SK-N-SH treated with all-trans-retinoic acid at 6 μM for 48 hours (cell line): ENCODE measurements around the gene DNAH11.

ENCODE experiments used
- ATAC-seq: fragments of 200-7000 bp; cut with Tn5 transposase; 3 replicates; pipeline ENCODE4 v1.9.1; 2020; ENCODE audit warnings: mild to moderate bottlenecking, moderate library complexity
- ARNTL ChIP-seq: fragments of 450-650 bp; formaldehyde crosslinking; IDR thresholded peaks from 2 replicates; pipeline ENCODE4 v1.5.0; 2020; ENCODE audit warnings: low read depth, mild to moderate bottlenecking, moderate library complexity, borderline replicate concordance
- BACH2 ChIP-seq: fragments of 250-450 bp; sonication (Bioruptor Pico); IDR thresholded peaks from 2 replicates; pipeline ENCODE4 v1.9.0; 2021; ENCODE audit warnings: mild to moderate bottlenecking, borderline replicate concordance
- CREB5 ChIP-seq: fragments of 250-450 bp; sonication (Bioruptor Pico); IDR thresholded peaks from 2 replicates; pipeline ENCODE4 v1.5.1; 2020; ENCODE audit warnings: low read depth, mild to moderate bottlenecking, moderate library complexity
- CSDC2 ChIP-seq: fragments of 250-450 bp; sonication (Bioruptor Pico); IDR thresholded peaks from 2 replicates; pipeline ENCODE4 v1.5.0; 2020; ENCODE audit warnings: mild to moderate bottlenecking, moderate library complexity
- CSRNP3 ChIP-seq: fragments of 250-450 bp; sonication (Bioruptor Pico); IDR thresholded peaks from 2 replicates; pipeline ENCODE4 v1.5.1; 2021; ENCODE audit warnings: mild to moderate bottlenecking, moderate library complexity
- ESRRG ChIP-seq: fragments of 250-450 bp; sonication (Bioruptor Pico); IDR thresholded peaks from 2 replicates; pipeline ENCODE4 v1.6.1; 2021; ENCODE audit warnings: mild to moderate bottlenecking
- GLIS3 ChIP-seq: fragments of 250-450 bp; sonication (Bioruptor Pico); IDR thresholded peaks from 2 replicates; pipeline ENCODE4 v1.5.0; 2020; ENCODE audit warnings: mild to moderate bottlenecking, moderate library complexity
- ISL1 ChIP-seq: fragments of 250-450 bp; sonication (Bioruptor Pico); IDR thresholded peaks from 2 replicates; pipeline ENCODE4 v2.1.2; 2022; ENCODE audit warnings: mild to moderate bottlenecking, moderate library complexity
- OSR1 ChIP-seq: fragments of 250-450 bp; sonication (Bioruptor Pico); IDR thresholded peaks from 2 replicates; pipeline ENCODE4 v1.8.0; 2022; ENCODE audit warnings: moderate library complexity, mild to moderate bottlenecking, inconsistent platforms
- PATZ1 ChIP-seq: fragments of 250-450 bp; sonication (Bioruptor Pico); IDR thresholded peaks from 2 replicates; pipeline ENCODE4 v1.8.0; 2020; ENCODE audit warnings: mild to moderate bottlenecking, moderate library complexity, borderline replicate concordance
- POU6F1 ChIP-seq: fragments of 250-450 bp; sonication (Bioruptor Pico); IDR thresholded peaks from 2 replicates; pipeline ENCODE4 v1.8.0; 2021; ENCODE audit warnings: low read depth, mild to moderate bottlenecking, moderate library complexity, borderline replicate concordance
- PPARA ChIP-seq: fragments of 250-450 bp; sonication (Bioruptor Pico); IDR thresholded peaks from 2 replicates; pipeline ENCODE4 v1.5.0; 2020; ENCODE audit warnings: mild to moderate bottlenecking, borderline replicate concordance
- RARB ChIP-seq: fragments of 250-450 bp; sonication (Bioruptor Pico); IDR thresholded peaks from 2 replicates; pipeline ENCODE4 v1.8.0; 2021; ENCODE audit warnings: mild to moderate bottlenecking, moderate library complexity
- SNAI2 ChIP-seq: fragments of 250-450 bp; sonication (Bioruptor Pico); IDR thresholded peaks from 2 replicates; pipeline ENCODE4 v1.5.0; 2020; ENCODE audit warnings: mild to moderate bottlenecking, moderate library complexity
- TOX ChIP-seq: fragments of 250-450 bp; sonication (Bioruptor Pico); IDR thresholded peaks from 2 replicates; pipeline ENCODE4 v1.8.0; 2021; ENCODE audit warnings: mild to moderate bottlenecking, moderate library complexity, borderline replicate concordance
- TSHZ2 ChIP-seq: fragments of 250-450 bp; sonication (Bioruptor Pico); IDR thresholded peaks from 2 replicates; pipeline ENCODE4 v1.5.0; 2020; ENCODE audit warnings: mild to moderate bottlenecking, moderate library complexity
- ZC3H10 ChIP-seq: fragments of 250-450 bp; sonication (Bioruptor Pico); IDR thresholded peaks from 2 replicates; pipeline ENCODE4 v1.5.1; 2021; ENCODE audit warnings: mild to moderate bottlenecking, moderate library complexity
- ZFP3 ChIP-seq: fragments of 250-450 bp; sonication (Bioruptor Pico); IDR thresholded peaks from 2 replicates; pipeline ENCODE4 v1.5.0; 2020; ENCODE audit warnings: mild to moderate bottlenecking, moderate library complexity
- ZFP30 ChIP-seq: fragments of 450-650 bp; formaldehyde crosslinking; IDR thresholded peaks from 2 replicates; pipeline ENCODE4 v1.5.0; 2022; ENCODE audit warnings: mild to moderate bottlenecking, moderate library complexity
- ZNF565 ChIP-seq: fragments of 450-650 bp; formaldehyde crosslinking; conservative IDR thresholded peaks from 2 replicates; pipeline ENCODE4 v1.5.0; 2020; ENCODE audit warnings: low read depth, mild to moderate bottlenecking, moderate library complexity
- ZNF70 ChIP-seq: fragments of 450-650 bp; formaldehyde crosslinking; IDR thresholded peaks from 2 replicates; pipeline ENCODE4 v1.5.0; 2020; ENCODE audit warnings: mild to moderate bottlenecking, moderate library complexity
- ZNF8 ChIP-seq: fragments of 450-650 bp; formaldehyde crosslinking; IDR thresholded peaks from 2 replicates; pipeline ENCODE4 v1.5.0; 2020; ENCODE audit warnings: mild to moderate bottlenecking, moderate library complexity

Gene DNAH11

GRCh38 chr7:21542891-21543527 is at the start of gene DNAH11:
Gene DNAH11, plus strand, starts transcription at chr7:21543039. Its CDS starts 207 bp downstream, at chr7:21543246.
- TF ChIP-seq ZNF565 (CRISPR knock-in tag) = no peak
- TF ChIP-seq ISL1 = no peak
- TF ChIP-seq ZNF70 (CRISPR knock-in tag) = no peak
- TF ChIP-seq PPARA (CRISPR knock-in tag) = no peak
- no peak for TF ChIP-seq SNAI2
- no peak for TF ChIP-seq ZC3H10 (CRISPR knock-in tag)
- TF ChIP-seq ZFP3 = no peak
- no peak for TF ChIP-seq CREB5 (CRISPR knock-in tag)
- no peak for TF ChIP-seq ESRRG (CRISPR knock-in tag)
- TF ChIP-seq CSDC2 (CRISPR knock-in tag) = no peak
- TF ChIP-seq PATZ1 (CRISPR knock-in tag) = no peak
- no peak for TF ChIP-seq ARNTL (CRISPR knock-in tag)
- no peak for TF ChIP-seq ZNF8
- no peak for TF ChIP-seq GLIS3
- TF ChIP-seq ZFP30 = no peak
- TF ChIP-seq POU6F1 = no peak
- no peak for TF ChIP-seq RARB (CRISPR knock-in tag)
- TF ChIP-seq BACH2 (CRISPR knock-in tag) = no peak
- TF ChIP-seq TSHZ2 (CRISPR knock-in tag) = no peak
- peak; percentile 75 for ATAC-seq

GRCh38 chr7:21495731-21496130 is 47.1 kb upstream of the DNAH11 start:
- no peak for ATAC-seq
- TF ChIP-seq CREB5 (CRISPR knock-in tag) = no peak
- TF ChIP-seq GLIS3 = no peak
- no peak for TF ChIP-seq TOX (CRISPR knock-in tag)
- TF ChIP-seq CSRNP3 (CRISPR knock-in tag) = no peak
- no peak for TF ChIP-seq PATZ1 (CRISPR knock-in tag)
- TF ChIP-seq ZC3H10 (CRISPR knock-in tag) = no peak
- TF ChIP-seq OSR1 (CRISPR knock-in tag) = no peak
- TF ChIP-seq CSDC2 (CRISPR knock-in tag) = no peak
- TF ChIP-seq POU6F1 = no peak
- no peak for TF ChIP-seq ZNF70 (CRISPR knock-in tag)
- no peak for TF ChIP-seq ZFP3
- no peak for TF ChIP-seq ARNTL (CRISPR knock-in tag)
- no peak for TF ChIP-seq TSHZ2 (CRISPR knock-in tag)
- no peak for TF ChIP-seq ESRRG (CRISPR knock-in tag)
